ENCODE data around the gene DIP2C.
"Not testable (repeated sequence)": the region's sequence is repeated elsewhere in the genome, so short reads cannot be mapped to it uniquely, and the experiment has no call there.

The DIP2C gene

GRCh38 chr10:689452-690371 lies at the start of gene DIP2C:
TSS of gene DIP2C (minus strand) at chr10:689668. CDS start at chr10:689578, 90 bp downstream.
- DNase-seq = peak; percentile 10

GRCh38 chr10:734481-734880 lies 45.0 kb upstream of the DIP2C start:
- no peak for DNase-seq

- DNase-seq = no peak
Measured at GRCh38 chr10:733086-733485, 43.6 kb upstream of the DIP2C start.

- peak; percentile 23 for DNase-seq
Measured at GRCh38 chr10:729213-729612, 39.7 kb upstream of the DIP2C start.

- DNase-seq = no peak
Measured at GRCh38 chr10:728603-729002, 39.1 kb upstream of the DIP2C start.

GRCh38 chr10:727162-727790 lies 37.8 kb upstream of the DIP2C start:
- no peak for DNase-seq

- no peak for DNase-seq
Measured at GRCh38 chr10:725786-726185, 36.3 kb upstream of the DIP2C start.

GRCh38 chr10:725302-725701 lies 35.8 kb upstream of the DIP2C start:
- DNase-seq = no peak

GRCh38 chr10:723973-724372 lies 34.5 kb upstream of the DIP2C start:
- no peak for DNase-seq

- DNase-seq = no peak
Measured at GRCh38 chr10:722281-723060, 33.0 kb upstream of the DIP2C start.

- DNase-seq = no peak
Measured at GRCh38 chr10:718143-718700, 28.8 kb upstream of the DIP2C start.

GRCh38 chr10:717458-717857 lies 28.0 kb upstream of the DIP2C start:
- DNase-seq = no peak

GRCh38 chr10:716821-717220 lies 27.4 kb upstream of the DIP2C start:
- no peak for DNase-seq

- no peak for DNase-seq
Measured at GRCh38 chr10:714214-714613, 24.7 kb upstream of the DIP2C start.

- no peak for DNase-seq
Measured at GRCh38 chr10:712575-712974, 23.1 kb upstream of the DIP2C start.

GRCh38 chr10:712089-712488 lies 22.6 kb upstream of the DIP2C start:
- DNase-seq = no peak

GRCh38 chr10:707861-708260 lies 18.4 kb upstream of the DIP2C start:
- no peak for DNase-seq

GRCh38 chr10:707456-707855 lies 18.0 kb upstream of the DIP2C start:
- DNase-seq = no peak

GRCh38 chr10:703118-703517 lies 13.7 kb upstream of the DIP2C start:
- DNase-seq = no peak

GRCh38 chr10:700183-700582 lies 10.7 kb upstream of the DIP2C start:
- not testable (repeated sequence) for DNase-seq

- no peak for DNase-seq
Measured at GRCh38 chr10:697097-697875, 7.8 kb upstream of the DIP2C start.

GRCh38 chr10:695396-695795 lies 5.9 kb upstream of the DIP2C start:
- no peak for DNase-seq
